NCI-H2227 (cell line): ENCODE data around the gene MAPKAPK2.
"Not testable (repeated sequence)": the region's sequence is repeated elsewhere in the genome, so short reads cannot be mapped to it uniquely, and the experiment has no call there.

Source experiments
- DNase-seq: peaks from one replicate; lab custom pipeline; 2025; ENCODE audit not compliant: unreplicated experiment; lab: John Stamatoyannopoulos, UW

Gene MAPKAPK2

DNA sequence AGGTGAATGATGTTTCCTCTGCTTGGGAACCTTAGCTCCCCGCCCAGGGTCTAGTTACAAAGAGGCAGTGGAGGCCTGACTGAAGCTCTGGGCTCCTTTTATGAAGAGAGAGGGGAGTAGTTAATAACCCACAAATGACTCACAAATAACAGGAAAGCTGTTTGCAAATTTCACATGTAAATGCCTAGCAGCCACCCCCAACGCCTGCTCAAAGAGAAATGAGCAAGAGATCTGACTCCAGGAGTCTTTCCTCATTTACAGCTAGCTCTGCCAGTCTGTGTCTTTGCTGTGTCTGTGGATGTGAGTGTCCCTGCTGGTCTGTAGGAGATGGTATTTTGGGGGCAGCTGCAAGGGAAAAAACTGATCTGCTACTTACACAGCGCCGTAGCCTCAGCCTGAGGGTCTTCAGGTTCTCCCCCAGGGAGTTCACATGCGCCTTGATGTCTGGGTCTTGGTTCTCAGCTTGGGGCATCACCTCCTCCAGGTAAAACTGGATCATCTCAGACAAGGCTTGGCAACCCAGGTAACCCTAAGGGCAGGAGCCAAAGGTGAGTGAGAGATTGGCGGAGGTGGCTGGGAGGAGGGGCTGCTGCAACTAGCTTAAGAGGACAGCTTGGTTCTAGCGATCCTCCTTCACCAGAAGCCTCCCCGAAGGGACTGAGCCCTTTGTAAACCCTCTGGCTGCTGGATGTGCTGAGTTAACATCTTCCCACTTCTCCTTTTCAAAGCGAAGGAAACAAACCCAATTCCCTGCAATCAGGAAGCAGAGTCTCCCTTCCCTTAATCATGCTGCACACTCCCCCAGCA lies 86.0 kb downstream of the MAPKAPK2 start, which contains the start of gene IL19:
Gene IL19 (plus strand): TSS at position 243 of the 807 bp plus-strand sequence. CDS start 65,890 bp downstream, outside the sequence.
- DNase-seq = no peak

DNA sequence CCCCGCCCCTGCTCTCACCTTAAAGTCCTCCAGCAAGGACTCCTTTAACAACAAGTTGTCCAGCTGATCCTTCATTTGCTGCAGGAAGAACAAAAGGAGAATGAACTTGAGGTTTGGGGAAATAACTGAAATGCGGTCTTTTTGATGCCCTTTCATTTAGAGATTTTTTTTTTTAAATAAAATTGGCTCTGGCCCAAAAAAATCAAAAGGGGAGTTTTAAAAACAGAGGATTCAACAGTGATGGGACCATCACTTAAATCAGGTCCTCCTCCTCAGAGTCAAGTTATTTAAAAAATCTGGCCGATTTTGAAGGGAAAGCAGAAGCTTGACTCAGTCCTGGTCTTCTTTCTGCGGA lies 86.6 kb downstream of the MAPKAPK2 start:
- DNase-seq = no peak

DNA sequence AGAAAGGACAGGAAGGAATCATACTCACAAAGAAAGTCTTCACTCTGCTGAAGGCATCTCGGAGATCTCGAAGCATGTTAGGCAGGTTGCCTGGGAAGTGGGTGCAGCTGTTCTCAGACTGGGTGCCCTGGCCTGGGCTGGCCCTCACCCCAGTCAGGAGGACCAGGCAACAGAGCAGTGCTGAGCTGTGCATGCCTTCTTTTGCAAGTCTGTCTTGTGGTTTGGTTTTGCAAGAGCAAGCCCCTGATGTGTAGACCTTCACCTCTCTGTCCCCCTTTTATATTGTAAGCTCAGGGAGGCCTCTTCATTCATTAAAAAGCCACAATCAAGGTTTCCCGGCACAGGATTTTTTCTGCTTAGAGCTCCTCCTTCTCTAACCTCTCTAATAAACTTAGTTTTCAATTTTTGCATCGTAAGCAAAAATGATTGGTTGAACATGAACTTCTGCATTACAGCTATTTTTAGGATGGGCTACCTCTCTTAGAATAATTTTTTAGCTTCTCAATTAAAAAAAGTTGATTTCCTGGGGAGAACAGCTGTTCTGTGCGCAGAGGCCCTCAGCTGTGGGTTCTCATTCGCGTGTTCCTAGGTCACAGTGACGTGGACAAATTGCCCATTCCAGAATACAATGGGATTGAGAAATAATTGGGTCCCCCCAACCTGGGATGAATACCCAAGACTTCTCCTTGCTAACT lies 87.7 kb downstream of the MAPKAPK2 start, which contains the start of gene IL10:
Gene IL10 (minus strand): TSS at position 252 of the 695 bp plus-strand sequence. CDS start 59 bp downstream, at position 193.
- DNase-seq = no peak

DNA sequence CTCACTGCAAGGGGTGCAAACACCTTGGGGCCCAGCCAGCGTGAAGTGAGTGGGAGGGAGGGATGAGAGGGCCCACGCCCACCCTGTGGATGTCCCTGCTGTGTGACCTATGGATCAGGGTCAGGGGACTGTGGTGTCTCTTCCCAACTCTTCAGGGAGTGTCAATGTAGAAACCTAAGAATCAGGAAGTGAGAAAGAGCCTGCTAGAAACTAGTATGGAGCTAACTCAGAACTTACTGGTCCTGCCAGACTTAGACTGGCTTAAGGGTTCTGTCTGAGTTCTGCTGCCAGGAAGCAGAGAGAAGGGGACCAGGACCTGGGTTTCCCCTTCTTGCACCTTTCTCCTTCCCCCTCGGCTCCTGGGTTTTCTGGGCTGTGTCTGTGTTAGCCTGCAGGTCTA lies 89.4 kb downstream of the MAPKAPK2 start:
- DNase-seq = no peak

DNA sequence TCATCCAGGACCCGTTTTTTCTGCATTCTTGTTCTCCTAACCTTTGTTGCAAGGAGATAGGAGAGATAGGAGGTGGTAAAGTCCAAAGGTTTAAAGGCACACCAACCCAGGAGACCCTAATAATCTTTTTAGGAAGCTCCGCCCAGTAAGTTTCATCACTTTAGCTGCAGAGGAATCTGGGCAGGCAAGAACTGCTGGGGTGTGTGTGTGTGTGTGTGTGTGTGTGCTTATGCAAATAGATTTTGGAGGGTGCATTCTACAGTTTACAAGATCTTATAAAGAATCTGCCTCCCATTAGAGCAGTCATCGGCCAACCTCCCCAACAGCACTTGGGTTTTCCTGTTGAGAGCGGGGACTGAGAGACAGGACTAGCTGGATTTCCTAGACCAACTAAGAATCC lies 91.5 kb downstream of the MAPKAPK2 start:
- DNase-seq = no peak

DNA sequence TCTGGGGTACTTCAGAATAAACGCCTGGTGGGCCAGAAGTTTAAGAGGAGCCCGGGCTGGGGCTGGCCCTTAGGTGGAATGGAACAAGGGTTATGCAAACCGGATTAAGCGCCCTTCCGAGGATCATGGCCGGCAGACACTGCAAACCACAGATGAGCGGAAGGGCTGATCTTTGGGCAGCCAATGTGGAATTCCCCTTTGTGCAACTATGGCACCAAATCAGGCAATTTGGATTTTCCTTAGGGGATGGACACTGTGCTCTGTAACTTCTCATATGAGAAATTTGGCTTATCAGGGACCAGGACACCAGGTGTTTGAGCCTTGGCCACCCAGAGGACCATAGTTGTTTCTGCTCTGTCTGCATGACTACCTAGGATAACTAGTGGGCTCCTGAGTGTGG lies 93.3 kb downstream of the MAPKAPK2 start:
- no peak for DNase-seq

DNA sequence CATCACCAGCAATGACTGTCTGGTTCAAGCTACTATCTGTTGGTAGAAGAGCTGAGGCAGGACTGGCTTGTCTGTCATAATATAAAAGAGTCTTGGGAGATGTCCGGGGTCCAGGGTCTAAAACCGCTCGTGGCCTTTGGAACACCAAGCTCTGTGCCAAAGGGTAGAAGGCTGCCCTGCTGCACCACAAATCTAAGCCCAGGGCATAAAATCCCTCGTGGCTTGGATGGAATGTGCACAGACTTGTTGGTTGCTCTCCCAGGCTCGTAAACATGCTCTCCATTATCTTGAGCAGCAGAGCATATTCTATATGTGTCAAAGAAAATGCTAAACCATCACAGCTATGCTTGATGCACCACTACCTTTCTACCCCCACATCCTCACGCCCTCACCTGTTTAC lies 94.2 kb downstream of the MAPKAPK2 start:
- not testable (repeated sequence) for DNase-seq

DNA sequence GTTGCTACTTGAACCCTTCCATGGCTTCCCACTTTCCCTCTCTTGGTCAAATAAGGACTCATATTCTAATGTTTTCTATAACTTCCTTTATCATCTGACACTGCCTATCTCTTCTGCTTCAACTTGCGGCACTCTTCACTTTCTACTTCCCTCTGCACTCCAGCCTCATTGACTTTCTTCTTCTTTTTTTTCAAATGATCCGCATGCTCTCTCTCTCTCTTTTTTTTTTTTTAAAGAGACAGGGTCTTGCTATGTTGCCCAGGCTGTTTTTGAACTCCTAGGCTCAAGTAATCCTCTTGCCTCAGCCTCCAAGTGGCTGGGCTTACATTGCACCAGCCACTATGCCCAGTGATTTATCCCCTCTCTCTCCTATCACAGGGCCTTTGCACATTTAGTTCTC lies 94.9 kb downstream of the MAPKAPK2 start:
- no peak for DNase-seq

DNA sequence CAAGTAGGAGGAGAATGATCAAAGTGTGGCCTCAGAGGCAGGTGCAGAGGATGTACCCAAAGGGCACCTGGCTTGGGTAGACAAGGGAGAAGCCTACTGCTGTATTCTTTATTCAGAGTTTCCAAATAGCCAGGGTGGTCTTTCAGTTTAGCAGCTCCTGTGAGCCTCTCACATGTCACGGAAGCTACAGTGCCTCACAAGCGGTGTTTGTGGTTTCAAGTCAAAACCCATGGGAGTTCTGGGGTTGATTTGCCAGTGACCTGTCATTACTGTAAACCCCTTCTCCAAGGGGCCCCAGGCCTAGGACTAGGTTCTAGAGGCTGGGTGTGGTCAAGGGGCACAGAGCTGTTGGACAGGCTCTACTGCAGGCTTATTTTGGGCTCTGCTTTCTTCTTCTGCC lies 97.7 kb downstream of the MAPKAPK2 start:
- no peak for DNase-seq

DNA sequence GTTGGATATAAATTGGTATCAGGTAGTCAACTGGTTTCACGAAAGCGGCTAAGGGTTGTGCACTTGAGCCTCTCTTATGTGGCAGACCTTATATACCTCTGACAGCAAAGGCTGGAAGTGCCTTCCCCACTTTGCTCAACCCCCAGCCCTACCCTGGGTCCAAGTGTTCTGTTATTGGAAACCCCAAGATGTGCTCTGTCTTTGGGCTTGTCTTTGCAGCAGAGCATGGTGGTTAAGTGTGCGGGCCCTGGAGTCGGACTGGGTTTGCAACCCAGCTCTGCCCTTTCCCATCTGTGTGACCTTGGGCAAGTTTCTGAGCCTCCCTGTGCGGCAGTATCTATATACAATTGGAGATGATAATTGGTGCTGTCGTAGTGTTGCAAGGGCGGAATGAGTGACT lies 98.8 kb downstream of the MAPKAPK2 start:
- DNase-seq = no peak
